Lung (tissue), 12 donors: ENCODE data around the gene TMEM125. TPM values are rescaled to one million over a fixed set of nuclear protein-coding genes. Genes with fewer than 3 reads are reported as not detected.

Source experiments
- ATAC-seq: fragments of 200-7000 bp; cut with Tn5 transposase; one replicate; pipeline ENCODE4 v1.9.1; 2020; ENCODE audit warnings: moderate number of reproducible peaks; ENCODE audit not compliant: insufficient read depth, low FRiP score
- DNase-seq, 3 donors: peaks; one replicate each; pipeline ENCODE4 v3.0.0-alpha.2; 2013 to 2017
- H3K27ac ChIP-seq, 2 donors: one replicate each; pipeline ENCODE4 v1.5.1; 2013; ENCODE audit warnings: mild to moderate bottlenecking in 2 of 2, moderate library complexity in 2 of 2, control low read depth in 1 of 2, inconsistent platforms in 1 of 2, low read depth in 1 of 2, low read length in 1 of 2
- H3K27me3 ChIP-seq, 3 donors: one replicate each; pipeline ENCODE4 v1.5.1; 2013; ENCODE audit warnings: low read length in 2 of 3; ENCODE audit not compliant: control insufficient read depth in 3 of 3, insufficient read depth in 3 of 3
- H3K36me3 ChIP-seq, 4 donors: one replicate each; pipeline ENCODE4 v1.5.1; 2013; ENCODE audit warnings: low read length in 4 of 4, mild to moderate bottlenecking in 1 of 4, moderate library complexity in 1 of 4; ENCODE audit not compliant: control insufficient read depth in 4 of 4, insufficient read depth in 4 of 4
- H3K4me1 ChIP-seq, 5 donors: one replicate each; pipeline ENCODE4 v1.5.1; 2013; ENCODE audit warnings: low read length in 5 of 5, mild to moderate bottlenecking in 2 of 5, moderate library complexity in 1 of 5; ENCODE audit not compliant: control insufficient read depth in 5 of 5, insufficient read depth in 5 of 5
- H3K4me3 ChIP-seq: one replicate; pipeline ENCODE4 v1.5.1; 2013; ENCODE audit warnings: mild to moderate bottlenecking, control low read depth, moderate library complexity
- H3K9ac ChIP-seq, 2 donors: one replicate each; pipeline ENCODE4 v1.5.1; 2013; ENCODE audit warnings: low read length in 2 of 2, control low read depth in 1 of 2; ENCODE audit not compliant: insufficient read depth in 1 of 2
- H3K9me3 ChIP-seq, 4 donors: one replicate each; pipeline ENCODE4 v1.5.1; 2013; ENCODE audit warnings: low read length in 3 of 4, mild to moderate bottlenecking in 1 of 4, moderate library complexity in 1 of 4; ENCODE audit not compliant: control insufficient read depth in 4 of 4, insufficient read depth in 3 of 4
- WGBS, 2 donors: extraction: QIAGEN DNeasy Blood & Tissue Kit; methylation state at CpG; one replicate each; pipeline ENCODE4 v1.1.7; 2013; 5-methylcytosine and 5-hydroxymethylcytosine counted together
- polyA plus RNA-seq, 2 donors: library from polyadenylated mRNA; stranded (reverse); fragments of 200-250 nt; gene quantifications; one replicate each; pipeline ENCODE4 v1.2.1, GENCODE V29; 2013
- total RNA-seq, 2 donors: library from RNA; depleted of rRNA in 1 of 2; stranded (reverse); fragments of >200 nt in 1 of 2; gene quantifications; one replicate each; pipeline ENCODE4 v1.2.1, GENCODE V29; 2014 to 2021
- TF ChIP-seq, protein P1 (sequence below): IDR thresholded peaks from 2 replicates; pipeline ENCODE4 v1.5.1; 2012; ENCODE audit warnings: mild to moderate bottlenecking; ENCODE audit errors: control extremely low read depth, extremely low read depth
- donor health status: control.
- donor health status: control.
- donor health status: Bipolar disorder and iron deficiency.
- donor health status: healthy.
- donor health status: DM: yes; HTN: yes; CAD: no.

TMEM125 gene
- total and polyA plus RNA-seq, 4 donors, result 41.0 to 228 (median 114) TPM

DNA sequence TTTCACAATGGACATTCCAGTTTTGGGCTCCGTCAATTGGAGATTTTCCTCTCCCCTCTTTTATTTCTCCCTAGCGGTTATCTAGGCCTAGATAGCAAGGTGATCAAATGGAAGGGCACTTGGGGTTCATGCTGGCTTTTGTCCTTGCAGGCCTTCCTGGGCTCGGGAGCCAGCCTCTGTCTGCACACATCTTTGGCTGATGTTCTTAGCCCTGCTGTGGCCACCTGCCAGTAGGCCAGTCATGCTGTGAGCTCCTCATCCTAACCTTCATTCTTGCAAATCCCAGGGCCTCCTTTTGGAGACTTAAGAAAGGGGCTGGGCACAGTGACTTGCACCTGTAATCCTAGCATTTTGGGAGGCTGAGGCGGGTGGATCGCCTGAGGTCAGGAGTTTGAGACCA lies 44.5 kb downstream of the TMEM125 start:
- no peak for DNase-seq
- peaks cover 0 to 6% (median 0%) of the 10 kb centered on the region in 5 donors for H3K4me1 ChIP-seq
- TF ChIP-seq, protein P1, sequence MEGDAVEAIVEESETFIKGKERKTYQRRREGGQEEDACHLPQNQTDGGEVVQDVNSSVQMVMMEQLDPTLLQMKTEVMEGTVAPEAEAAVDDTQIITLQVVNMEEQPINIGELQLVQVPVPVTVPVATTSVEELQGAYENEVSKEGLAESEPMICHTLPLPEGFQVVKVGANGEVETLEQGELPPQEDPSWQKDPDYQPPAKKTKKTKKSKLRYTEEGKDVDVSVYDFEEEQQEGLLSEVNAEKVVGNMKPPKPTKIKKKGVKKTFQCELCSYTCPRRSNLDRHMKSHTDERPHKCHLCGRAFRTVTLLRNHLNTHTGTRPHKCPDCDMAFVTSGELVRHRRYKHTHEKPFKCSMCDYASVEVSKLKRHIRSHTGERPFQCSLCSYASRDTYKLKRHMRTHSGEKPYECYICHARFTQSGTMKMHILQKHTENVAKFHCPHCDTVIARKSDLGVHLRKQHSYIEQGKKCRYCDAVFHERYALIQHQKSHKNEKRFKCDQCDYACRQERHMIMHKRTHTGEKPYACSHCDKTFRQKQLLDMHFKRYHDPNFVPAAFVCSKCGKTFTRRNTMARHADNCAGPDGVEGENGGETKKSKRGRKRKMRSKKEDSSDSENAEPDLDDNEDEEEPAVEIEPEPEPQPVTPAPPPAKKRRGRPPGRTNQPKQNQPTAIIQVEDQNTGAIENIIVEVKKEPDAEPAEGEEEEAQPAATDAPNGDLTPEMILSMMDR, result no peak
- H3K27me3 ChIP-seq, result no peaks in the 10 kb centered on the region
- no peak overlapping the region for H3K27ac ChIP-seq
- no peak for ATAC-seq
- peaks cover 0 to 7% (median 0%) of the 10 kb centered on the region in 4 donors for H3K36me3 ChIP-seq
- no peaks in the 10 kb centered on the region for H3K9me3 ChIP-seq
- no peak overlapping the region for H3K9ac ChIP-seq
- no peak overlapping the region for H3K4me3 ChIP-seq
- 91 to 92% methylated on average over 5 of the region's 5 CpGs for WGBS, 2 donors

DNA sequence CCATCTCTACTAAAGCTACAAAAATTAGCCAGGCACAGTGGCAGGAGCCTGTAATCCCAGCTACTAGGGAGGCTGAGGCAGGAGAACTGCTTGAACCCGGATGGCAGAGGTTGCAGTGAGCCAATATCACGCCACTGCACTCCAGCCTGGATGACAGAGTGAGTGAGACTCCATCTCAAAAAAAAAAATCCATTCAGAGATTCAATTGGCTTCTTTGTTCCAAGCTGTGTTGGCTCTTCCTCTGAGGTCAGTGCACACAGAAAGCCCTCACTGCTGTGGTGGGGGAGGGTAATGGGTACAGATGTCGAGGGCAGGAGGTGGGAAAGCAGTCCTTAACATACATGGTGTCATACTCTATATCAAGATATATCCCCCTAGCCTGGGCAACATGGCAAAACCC lies 45.7 kb downstream of the TMEM125 start:
- TF ChIP-seq, protein P1, result no peak
- no peak overlapping the region for H3K4me3 ChIP-seq
- DNase-seq, result no peak
- no peaks in the 10 kb centered on the region for H3K9me3 ChIP-seq
- H3K27ac ChIP-seq, result no peak overlapping the region
- H3K36me3 ChIP-seq, result peaks cover 0 to 12% (median 0%) of the 10 kb centered on the region in 4 donors
- H3K27me3 ChIP-seq, result no peaks in the 10 kb centered on the region
- WGBS, 2 donors, result 84 to 93% methylated on average over 3 of the region's 3 CpGs
- no peak for ATAC-seq
- no peak overlapping the region for H3K9ac ChIP-seq
- peaks cover 0 to 6% (median 0%) of the 10 kb centered on the region in 5 donors for H3K4me1 ChIP-seq

DNA sequence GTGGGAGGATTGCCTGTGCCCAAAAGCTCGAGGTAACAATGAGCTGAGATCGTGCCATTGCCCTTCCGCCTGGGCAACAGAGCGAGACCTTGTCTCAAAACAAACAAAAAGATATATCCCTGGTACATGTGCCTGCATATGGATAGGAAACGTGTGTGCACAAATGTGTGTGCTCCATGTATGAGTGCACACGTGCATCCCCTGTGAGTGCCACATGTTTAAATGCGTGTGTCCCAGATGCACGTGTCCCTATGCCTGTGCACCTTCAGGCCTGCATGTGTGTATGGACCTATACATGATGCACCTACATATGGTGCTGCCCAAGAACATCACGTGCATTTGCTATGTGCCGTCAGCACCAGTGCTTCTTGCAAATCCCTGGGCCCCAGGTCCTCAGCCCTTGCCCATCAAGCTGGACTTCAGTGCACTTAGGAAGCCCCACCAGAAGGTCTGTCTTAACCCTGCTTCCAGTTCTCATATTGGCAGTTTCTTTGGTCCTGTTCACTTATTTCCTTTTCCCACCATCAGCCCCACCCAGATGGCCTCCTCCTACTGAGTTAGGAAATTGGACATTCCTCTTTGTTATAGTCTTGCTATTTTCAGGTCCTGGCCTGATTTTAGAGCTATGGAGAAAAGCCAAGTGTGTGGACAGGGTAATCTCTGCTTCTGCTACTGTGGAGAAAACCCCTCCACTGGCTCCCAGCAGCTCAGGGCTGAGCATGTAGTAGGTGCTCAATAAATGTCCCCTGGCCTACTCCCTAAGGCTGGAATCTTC lies 46.4 kb downstream of the TMEM125 start:
- H3K9me3 ChIP-seq, result no peaks in the 10 kb centered on the region
- no peak overlapping the region for H3K27ac ChIP-seq
- TF ChIP-seq, protein P1, result no peak
- H3K36me3 ChIP-seq, result peaks cover 0 to 12% (median 0%) of the 10 kb centered on the region in 4 donors
- 89 to 92% methylated on average over 10 of the region's 10 CpGs for WGBS, 2 donors
- no peak overlapping the region for H3K4me3 ChIP-seq
- DNase-seq (no peak), ATAC-seq (no peak)
- no peak overlapping the region for H3K9ac ChIP-seq
- H3K27me3 ChIP-seq, result no peaks in the 10 kb centered on the region
- peaks cover 0 to 6% (median 0%) of the 10 kb centered on the region in 5 donors for H3K4me1 ChIP-seq
